Middle frontal gyrus (tissue), 1 donor: ENCODE data around the gene COG4.
"Not testable (repeated sequence)": the region's sequence is repeated elsewhere in the genome, so short reads cannot be mapped to it uniquely, and the experiment has no call there.

Experiments used
- DNase-seq: peaks from one replicate; pipeline ENCODE4 v3.0.0-alpha.2; 2015; ENCODE audit warnings: low spot score; ENCODE audit errors: extremely low spot score

The COG4 gene

GRCh38 chr16:70527315-70527996 is 4.1 kb upstream of the COG4 start:
- no peak for DNase-seq

- DNase-seq: no peak
Observed at GRCh38 chr16:70526403-70526802, 3.0 kb upstream of the COG4 start.

- not testable (repeated sequence) for DNase-seq
Observed at GRCh38 chr16:70524399-70524825, 1.1 kb upstream of the COG4 start.

- peak; percentile 57 for DNase-seq
Observed at GRCh38 chr16:70523743-70524398, 517 bp upstream of the COG4 start, which contains the start of gene SF3B3. Gene SF3B3, plus strand, starts transcription at chr16:70523816. Its CDS starts 2,841 bp downstream, at chr16:70526657.

GRCh38 chr16:70522216-70523075 is 908 bp downstream of the COG4 start:
- DNase-seq: no peak

GRCh38 chr16:70520612-70521297 is 2.6 kb downstream of the COG4 start:
- no peak for DNase-seq

GRCh38 chr16:70512456-70512855 is 10.9 kb downstream of the COG4 start:
- no peak for DNase-seq

GRCh38 chr16:70511833-70512232 is 11.5 kb downstream of the COG4 start:
- no peak for DNase-seq

- no peak for DNase-seq
Observed at GRCh38 chr16:70510216-70510615, 13.1 kb downstream of the COG4 start.

GRCh38 chr16:70508752-70509151 is 14.6 kb downstream of the COG4 start:
- DNase-seq: no peak

GRCh38 chr16:70496513-70496912 is 26.8 kb downstream of the COG4 start:
- DNase-seq: no peak

- no peak for DNase-seq
Observed at GRCh38 chr16:70495425-70496182, 27.8 kb downstream of the COG4 start.

GRCh38 chr16:70494777-70495176 is 28.6 kb downstream of the COG4 start:
- no peak for DNase-seq

- no peak for DNase-seq
Observed at GRCh38 chr16:70494202-70494770, 29.1 kb downstream of the COG4 start.

- DNase-seq: no peak
Observed at GRCh38 chr16:70493802-70494201, 29.6 kb downstream of the COG4 start.

GRCh38 chr16:70490261-70490660 is 33.1 kb downstream of the COG4 start:
- DNase-seq: peak; percentile 11

- no peak for DNase-seq
Observed at GRCh38 chr16:70484867-70485266, 38.5 kb downstream of the COG4 start.

GRCh38 chr16:70483426-70483825 is 39.9 kb downstream of the COG4 start:
- no peak for DNase-seq

GRCh38 chr16:70482624-70483023 is 40.7 kb downstream of the COG4 start:
- DNase-seq: no peak

GRCh38 chr16:70481929-70482536 is 41.3 kb downstream of the COG4 start:
- no peak for DNase-seq
